GM19397 (cell line): ENCODE results near the gene NR0B2.
"Not testable (repeated sequence)": the region's sequence is repeated elsewhere in the genome, so short reads cannot be mapped to it uniquely, and the experiment has no call there.

Experiments
- ATAC-seq: cut with Tn5 transposase; IDR thresholded peaks from one replicate; pipeline ENCODE4 v1.9.1; 2021; ENCODE audit warnings: mild to moderate bottlenecking, moderate library complexity; ENCODE audit not compliant: unreplicated experiment

NR0B2 gene, protein sequence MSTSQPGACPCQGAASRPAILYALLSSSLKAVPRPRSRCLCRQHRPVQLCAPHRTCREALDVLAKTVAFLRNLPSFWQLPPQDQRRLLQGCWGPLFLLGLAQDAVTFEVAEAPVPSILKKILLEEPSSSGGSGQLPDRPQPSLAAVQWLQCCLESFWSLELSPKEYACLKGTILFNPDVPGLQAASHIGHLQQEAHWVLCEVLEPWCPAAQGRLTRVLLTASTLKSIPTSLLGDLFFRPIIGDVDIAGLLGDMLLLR

DNA sequence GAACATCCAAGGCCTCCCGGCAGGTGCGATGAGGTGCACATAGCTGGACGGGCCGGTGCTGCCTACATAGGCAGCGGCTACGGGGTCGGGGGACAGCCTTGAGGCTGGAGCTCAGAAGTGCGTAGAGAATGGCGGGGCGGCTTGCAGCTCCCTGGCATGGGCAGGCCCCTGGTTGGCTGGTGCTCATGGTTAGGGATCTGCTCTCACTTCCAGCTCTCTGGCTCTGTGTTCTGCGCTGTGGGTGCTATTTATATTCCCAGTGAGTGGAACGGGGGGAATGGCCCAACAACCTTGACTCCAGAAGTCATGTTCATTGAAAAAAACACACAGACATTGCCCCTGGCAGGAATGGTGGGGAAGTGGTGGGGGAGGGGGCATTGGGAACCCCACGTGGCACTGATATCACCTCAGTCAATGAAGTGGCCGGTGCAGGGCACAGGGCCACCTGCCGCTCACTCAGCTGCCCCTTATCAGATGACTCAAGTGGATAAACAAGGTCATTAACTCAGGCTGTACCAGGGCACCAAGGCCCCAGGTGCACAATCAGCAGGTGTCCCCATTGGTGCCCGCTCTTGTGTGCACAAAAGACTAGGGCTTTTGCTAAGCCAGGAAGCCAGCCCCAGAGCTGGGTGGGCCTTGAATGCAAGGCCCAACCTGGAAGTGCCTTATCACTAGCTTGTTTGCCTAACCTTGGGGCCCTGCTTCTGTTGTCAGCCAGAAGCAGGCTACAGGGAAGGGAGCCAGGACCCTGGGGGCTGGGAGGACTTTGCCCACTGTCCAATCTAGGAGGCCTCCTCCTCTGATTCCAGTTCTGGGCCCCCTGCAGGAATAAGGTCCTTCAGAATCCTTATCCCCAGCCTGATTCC lies at the start of gene NR0B2:
TSS of gene NR0B2 (minus strand) at position 222 of the 866 bp plus-strand sequence. CDS start at position 187, 35 bp downstream.
- no peak for ATAC-seq

DNA sequence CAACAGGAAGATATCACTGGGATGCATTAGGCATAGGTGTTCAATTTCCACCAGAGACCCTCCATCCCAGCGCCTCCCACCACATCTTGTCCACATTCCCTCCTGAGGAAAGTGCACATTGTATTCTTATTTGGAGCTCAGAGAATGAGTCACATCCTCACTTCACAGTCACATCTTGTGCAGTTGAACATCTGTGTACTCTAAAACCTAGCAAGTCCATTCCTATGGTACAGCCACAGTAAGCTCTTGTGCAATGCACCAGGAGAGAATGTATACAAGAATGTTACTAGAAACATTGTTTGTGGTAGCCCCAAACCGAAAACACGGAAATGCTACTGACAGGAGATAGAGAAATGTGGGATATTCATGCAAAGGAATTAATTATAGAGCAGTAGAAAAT lies 48.1 kb upstream of the NR0B2 start:
- no peak for ATAC-seq

DNA sequence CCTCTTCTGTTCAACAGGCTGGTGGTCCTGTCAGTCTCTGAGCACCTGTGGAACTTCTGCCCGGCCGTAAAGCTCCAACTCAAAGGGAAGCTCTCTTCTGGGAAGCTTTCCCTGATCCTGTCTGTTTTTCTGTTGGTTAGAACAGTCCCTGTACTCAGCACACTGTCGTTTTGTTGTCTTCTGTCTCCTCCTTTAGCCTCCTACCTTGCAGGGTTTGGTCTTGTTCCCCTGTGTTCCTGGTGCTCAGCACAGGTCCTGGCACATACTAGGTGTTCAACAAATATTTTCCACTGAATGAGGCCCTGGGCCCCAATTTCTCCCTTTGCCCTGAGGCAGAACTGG lies 46.8 kb upstream of the NR0B2 start:
- ATAC-seq, result no peak

- ATAC-seq, result no peak
Measured at GRCh38 chr1:26959722-26960624, 46.2 kb upstream of the NR0B2 start, which contains the start of gene KDF1. TSS of gene KDF1 (minus strand) at chr1:26960468. CDS start at chr1:26952380, 8,088 bp downstream.

DNA sequence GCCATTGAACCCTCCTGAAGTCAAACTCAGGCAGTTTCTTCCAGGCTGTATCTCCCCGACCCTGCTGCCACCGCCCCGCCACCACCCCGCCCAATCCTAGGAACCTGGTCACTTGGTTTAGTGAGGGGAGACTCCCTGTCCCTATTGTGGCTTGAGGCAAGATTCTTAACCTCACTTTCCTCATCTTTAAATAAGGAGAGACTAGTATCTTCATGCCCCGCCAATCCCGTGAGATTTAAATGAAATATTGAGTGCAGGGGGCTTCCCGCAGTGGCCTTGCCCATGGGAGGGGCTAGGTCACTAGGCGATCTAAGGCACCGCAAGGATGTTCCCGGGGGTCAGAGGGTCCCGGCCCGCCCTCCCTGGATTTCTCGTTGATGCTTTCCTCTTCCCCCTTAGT lies 45.5 kb upstream of the NR0B2 start:
- no peak for ATAC-seq

DNA sequence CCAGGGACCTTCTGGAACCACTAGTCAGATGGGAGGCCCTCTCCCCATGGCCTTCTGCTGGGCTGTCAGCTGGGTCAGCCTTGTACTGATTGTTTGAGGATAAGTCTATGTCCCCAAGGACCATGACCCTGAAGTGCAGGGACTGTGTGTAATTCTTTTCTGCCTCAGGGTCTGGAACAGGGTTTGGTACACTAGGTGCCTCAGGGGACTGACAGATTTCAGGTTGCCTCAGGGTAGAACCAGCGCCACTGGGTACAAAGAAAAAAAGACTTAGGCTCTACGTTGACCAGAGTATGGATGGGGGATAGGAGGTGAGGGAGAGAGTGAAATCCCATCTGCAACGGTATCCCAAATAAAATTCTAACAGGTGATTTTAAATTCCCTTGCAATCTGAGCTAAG lies 43.5 kb upstream of the NR0B2 start:
- no peak for ATAC-seq

GRCh38 chr1:26956321-26956720 lies 42.5 kb upstream of the NR0B2 start:
- no peak for ATAC-seq

GRCh38 chr1:26953374-26953773 lies 39.6 kb upstream of the NR0B2 start:
- no peak for ATAC-seq

DNA sequence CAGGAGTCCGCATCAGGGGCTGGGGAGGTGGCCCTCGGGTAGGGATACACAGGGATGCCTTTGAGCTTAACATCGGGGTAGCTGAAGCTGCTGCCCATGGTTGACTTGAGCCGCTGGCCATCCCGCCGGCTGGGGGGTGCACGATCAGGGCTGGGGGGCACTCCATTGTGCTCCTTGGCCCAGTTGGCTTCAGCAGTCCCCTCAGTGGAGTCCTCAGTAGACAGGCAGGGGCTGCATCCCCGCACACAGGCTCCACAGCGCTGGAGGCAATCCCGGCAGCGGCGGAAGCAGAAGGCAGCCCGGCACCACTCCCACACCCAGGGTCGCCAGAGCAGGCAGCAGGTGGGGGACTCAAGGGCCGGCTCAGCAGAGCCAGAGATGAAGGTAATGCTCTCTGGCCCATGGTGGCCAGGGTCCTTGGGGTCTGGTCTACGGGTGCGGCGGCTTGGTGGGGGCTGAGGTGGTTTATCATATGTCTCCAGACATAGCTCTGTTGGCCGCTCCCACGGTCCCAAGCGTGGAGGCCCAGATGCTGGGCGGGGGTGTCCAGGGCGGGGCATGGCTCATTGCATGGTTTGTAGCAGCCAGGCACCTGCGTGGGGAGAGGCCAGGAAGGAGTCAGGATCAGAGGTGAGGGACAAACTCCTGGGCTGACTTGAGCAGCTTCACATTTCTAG lies 38.2 kb upstream of the NR0B2 start:
- no peak for ATAC-seq

DNA sequence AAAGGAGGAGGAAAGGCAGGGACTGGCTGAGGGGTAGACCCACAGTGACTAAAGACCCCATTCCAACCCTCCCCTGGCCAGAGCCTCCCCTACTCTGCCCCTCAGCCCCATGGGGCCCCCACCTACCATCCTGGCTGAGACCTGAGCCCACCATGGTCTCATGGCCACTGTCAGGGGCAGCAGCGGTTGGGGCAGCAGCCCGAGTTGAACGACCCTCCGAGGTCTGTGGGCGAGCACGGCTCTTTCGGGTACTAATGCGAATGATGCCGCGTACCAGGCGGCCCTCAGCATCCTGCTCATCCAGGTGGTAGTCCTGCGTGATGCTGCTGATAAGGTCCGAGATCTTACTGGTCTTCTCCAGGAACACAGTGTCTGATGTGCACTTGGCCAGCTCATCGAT lies 37.4 kb upstream of the NR0B2 start:
- ATAC-seq, result no peak

DNA sequence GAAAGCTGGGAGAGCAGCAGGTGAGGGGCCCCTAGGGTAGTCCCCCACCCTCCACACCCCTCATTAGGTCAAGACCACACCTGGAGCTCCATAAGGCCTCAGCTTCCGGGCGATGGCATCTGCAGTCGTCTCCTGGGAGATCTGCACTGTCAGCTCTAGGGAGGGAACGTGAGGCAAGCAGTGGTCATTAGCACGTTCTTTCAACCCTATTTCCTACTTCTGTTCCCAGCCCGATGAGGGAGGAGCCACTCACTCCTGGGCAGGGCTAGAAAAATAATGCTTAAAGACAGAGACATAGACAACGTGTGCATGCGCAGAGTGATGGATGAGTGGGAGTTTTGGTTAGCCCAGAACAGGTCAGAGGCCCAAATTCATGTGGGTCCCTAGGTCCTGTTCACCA lies 36.8 kb upstream of the NR0B2 start:
- ATAC-seq, result no peak

GRCh38 chr1:26949926-26950319 lies 36.1 kb upstream of the NR0B2 start:
- no peak for ATAC-seq

GRCh38 chr1:26949266-26949925 lies 35.6 kb upstream of the NR0B2 start:
- no peak for ATAC-seq

DNA sequence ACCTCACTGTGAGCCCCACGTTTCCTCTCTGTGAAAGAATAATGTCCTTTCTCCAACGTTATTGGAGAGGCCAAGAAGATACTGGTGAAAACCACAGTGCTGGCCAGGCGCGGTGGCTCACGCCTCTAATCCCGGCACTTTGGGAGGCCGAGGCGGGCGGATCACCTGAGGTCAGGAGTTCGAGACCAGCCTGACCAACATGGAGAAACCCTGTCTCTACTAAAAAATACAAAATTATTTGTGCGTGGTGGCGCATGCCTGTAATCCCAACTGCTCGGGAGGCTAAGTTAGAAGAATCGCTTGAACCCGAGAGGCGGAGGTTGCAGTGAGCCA lies 34.9 kb upstream of the NR0B2 start:
- not testable (repeated sequence) for ATAC-seq

- no peak for ATAC-seq
Measured at GRCh38 chr1:26946270-26946669, 32.5 kb upstream of the NR0B2 start.

- no peak for ATAC-seq
Measured at GRCh38 chr1:26945728-26946127, 32.0 kb upstream of the NR0B2 start.

DNA sequence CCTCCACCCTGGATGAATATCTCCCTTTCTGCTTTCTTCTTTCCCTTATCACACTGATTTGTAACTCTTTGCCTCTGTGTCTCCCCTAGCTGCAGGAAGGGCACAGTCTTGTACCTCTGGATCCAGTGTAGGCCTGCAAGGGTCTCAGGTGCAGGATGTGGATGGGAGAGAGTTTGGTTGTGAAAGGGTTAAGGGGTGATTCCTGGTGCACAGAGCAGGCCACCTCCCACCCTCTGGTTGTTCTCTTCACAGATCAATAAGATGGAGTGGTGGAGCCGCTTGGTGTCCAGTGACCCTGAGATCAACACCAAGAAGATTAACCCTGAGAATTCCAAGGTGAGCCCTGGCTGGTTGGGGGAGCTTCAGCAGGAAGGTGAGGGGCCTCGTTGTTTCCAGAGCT lies 31.4 kb upstream of the NR0B2 start:
- no peak for ATAC-seq

DNA sequence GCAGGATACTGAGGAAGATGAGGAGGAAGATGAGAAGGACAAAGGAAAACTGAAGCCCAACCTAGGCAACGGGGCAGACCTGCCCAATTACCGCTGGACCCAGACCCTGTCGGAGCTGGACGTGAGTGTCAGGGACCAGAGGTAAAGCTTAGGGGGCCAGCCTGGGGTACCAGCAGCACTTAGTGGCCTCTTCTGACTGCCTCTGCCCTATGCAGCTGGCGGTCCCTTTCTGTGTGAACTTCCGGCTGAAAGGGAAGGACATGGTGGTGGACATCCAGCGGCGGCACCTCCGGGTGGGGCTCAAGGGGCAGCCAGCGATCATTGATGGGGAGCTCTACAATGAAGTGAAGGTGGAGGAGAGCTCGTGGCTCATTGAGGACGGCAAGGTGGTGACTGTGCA lies 28.9 kb upstream of the NR0B2 start:
- no peak for ATAC-seq

GRCh38 chr1:26941311-26941710 lies 27.5 kb upstream of the NR0B2 start:
- ATAC-seq, result no peak

DNA sequence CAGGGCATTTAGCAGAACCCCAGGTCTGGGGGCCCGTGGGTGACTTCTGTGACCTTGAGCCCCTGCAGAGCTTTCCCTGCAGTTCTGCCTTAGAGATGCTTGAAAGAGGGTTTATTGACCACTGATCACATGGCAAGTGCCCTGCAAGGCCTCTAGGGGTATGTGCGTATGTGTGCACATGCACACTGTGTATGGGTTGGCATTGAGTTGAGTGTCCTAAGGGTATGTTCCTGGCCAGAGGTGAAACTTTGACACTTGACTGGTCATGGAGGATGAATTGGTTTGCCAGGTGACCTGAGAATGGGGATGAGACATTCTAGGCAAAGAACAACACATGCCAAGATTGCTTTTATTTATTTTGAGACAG lies 24.9 kb upstream of the NR0B2 start:
- no peak for ATAC-seq
